GDM1 (cell line): Measurements from ENCODE around the gene PCNT.
A peak's percentile ranks its signal among the peaks of the same experiment; 100 is the strongest.
"Not testable (repeated sequence)": the region's sequence is repeated elsewhere in the genome, so short reads cannot be mapped to it uniquely, and the experiment has no call there.

ENCODE experiments used
- DNase-seq: peaks from one replicate; lab custom pipeline; 2025; lab: John Stamatoyannopoulos, UW

The PCNT gene

GRCh38 chr21:46304955-46305354 lies 19.0 kb upstream of the PCNT start:
- no peak for DNase-seq

- no peak for DNase-seq
Observed at GRCh38 chr21:46307625-46308024, 16.3 kb upstream of the PCNT start.

DNA sequence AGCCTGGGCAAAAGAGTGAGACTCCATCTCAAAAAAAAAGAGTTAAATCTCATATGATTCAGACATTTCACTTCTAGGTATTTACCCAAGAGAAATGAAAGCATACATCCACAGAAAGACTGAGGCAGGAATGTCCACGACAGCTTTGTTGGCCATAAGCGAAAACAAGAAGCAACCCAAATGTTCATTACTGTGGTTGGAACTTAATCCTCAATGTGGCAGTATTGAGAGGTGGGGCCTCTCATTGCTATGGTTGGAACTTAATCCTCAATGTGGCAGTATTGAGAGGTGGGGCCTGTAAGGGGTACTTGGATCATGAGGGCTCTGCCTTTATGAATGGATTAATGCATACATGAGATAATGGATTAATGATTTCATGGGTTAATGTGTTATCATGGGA lies 15.5 kb upstream of the PCNT start:
- DNase-seq: no peak

DNA sequence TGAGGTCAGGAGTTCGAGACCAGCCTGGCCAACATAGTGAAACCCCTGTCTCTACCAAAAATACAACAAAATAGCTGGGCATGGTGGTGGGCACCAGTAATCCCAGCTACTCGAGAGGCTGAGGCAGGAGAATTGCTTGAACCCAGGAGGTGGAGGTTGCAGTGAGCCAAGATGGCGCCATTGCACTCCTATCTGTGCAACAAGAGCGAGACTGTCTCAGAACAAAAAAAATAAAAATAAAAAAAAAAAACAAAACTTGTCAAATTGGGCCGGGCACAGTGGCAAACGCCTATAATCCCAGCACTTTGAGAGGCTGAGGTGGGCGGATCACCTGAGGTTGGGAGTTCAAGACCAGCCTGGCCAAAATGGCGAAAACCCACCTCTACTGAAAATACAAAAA lies 13.7 kb upstream of the PCNT start:
- not testable (repeated sequence) for DNase-seq

DNA sequence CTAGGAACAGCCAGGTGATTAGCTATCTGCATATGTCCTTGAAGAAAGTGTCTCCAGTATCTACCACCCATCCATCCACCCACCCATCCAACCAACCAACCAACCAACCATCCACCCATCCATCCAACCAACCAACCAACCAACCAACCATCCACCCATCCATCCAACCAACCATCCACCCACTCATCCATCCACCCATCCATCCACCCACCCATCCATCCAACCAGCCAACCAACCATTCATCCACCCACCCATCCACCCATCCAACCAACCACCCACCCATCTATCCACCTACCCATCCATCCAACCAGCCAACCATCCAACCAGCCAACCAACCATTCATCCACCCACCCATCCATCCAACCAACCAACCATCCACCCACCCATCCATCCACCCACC lies 12.4 kb upstream of the PCNT start:
- DNase-seq: no peak

GRCh38 chr21:46312949-46313348 lies 11.0 kb upstream of the PCNT start:
- DNase-seq: no peak

DNA sequence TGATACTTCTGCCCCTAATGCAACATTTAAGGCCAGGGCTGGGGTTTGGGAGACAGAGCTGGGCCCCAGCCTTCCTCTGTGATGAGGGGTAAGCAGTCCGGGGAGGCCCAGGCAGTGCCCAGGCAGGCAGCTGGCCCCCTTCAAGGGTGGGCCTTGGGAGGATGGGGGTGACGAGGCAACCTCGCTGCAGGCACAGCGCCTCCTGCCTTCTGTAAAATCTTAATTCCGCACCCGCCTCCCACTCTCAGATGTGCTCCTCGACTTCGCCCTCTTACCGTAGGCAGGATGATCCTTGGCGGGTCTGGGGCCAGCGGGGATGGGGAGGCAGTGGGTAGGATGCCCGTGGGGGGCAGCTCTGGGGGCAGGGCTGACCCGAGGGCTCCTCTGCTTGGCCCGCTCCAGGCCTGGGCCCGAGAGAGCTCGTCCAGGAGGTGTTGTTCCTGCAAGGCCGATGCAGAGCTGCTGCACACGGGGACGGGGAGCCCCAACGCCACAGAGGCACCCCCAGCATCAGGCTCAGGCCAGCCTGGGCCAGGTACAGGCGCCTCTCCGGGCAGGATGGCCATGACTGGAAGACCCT lies 9.4 kb upstream of the PCNT start:
- DNase-seq: no peak

DNA sequence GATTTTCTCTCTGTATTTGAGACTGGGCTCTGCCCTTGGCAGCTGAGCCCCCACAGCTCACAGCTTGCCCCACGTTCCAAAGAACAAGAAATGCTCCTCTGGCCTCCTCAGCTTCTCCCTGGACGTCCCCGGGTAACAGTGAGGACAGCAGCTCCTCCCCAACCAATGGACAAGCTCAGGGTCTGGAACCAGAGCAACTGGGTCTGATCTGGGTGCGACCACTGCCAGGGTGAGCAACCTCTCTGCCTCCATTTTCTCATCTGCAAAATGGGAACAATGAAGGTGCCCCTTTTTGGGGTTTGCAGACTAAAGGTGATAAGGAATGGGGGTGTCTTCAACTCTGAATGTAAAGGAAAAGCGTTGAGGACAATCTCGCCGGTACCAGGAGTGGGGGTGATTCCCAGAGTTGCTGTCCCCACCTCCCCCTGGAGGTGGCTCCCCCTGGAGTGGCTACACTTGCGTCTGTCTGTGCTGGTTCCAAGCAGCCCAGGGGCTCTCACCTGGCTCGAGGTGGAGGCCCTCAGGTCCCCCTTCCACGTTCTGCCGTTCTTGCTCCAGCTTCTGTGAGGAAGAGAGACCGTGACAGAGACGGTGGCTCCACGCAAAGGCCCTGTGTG lies 7.1 kb upstream of the PCNT start:
- DNase-seq: no peak

- no peak for DNase-seq
Observed at GRCh38 chr21:46317710-46318463, 6.1 kb upstream of the PCNT start.

DNA sequence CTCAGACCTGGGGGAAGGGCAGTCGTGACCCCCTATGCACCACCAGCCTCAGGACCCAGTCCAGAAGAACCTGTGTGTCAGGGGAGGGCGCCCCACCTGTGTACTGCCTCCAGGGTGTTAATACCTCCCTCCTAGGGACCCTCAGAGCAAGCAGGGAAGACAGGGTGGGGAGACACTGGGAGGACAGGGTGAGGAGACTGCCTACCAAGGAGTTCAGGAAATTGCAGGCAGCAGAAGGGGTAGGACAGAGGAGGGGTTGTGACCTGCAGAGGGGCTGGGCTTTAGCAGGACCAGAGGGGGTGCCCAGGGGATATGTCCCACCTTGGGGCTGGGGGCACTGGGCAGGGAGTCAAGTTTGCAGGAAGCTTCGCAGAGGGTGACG lies 5.5 kb upstream of the PCNT start:
- no peak for DNase-seq

DNA sequence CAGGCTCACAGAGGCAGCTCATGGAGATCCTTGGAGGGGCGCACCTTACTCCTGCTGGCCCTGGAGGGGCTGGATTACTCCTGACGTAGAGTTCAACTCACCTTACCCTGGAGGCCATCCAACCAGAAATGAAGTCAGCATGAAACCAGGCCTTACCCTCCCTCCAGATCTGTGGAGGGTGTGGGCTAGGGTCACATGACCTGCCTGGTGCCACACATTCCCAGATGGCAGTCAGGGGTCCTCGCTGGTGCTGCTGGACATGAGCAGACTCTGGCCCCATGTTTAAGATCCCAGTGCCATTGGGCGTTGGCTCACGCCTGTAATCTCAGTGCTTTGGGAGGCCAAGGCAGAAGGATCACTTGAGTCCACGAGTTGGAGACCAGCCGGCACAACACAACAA lies 4.8 kb upstream of the PCNT start:
- no peak for DNase-seq

- peak; percentile 47 for DNase-seq
Observed at GRCh38 chr21:46320331-46320801, 3.6 kb upstream of the PCNT start.

DNA sequence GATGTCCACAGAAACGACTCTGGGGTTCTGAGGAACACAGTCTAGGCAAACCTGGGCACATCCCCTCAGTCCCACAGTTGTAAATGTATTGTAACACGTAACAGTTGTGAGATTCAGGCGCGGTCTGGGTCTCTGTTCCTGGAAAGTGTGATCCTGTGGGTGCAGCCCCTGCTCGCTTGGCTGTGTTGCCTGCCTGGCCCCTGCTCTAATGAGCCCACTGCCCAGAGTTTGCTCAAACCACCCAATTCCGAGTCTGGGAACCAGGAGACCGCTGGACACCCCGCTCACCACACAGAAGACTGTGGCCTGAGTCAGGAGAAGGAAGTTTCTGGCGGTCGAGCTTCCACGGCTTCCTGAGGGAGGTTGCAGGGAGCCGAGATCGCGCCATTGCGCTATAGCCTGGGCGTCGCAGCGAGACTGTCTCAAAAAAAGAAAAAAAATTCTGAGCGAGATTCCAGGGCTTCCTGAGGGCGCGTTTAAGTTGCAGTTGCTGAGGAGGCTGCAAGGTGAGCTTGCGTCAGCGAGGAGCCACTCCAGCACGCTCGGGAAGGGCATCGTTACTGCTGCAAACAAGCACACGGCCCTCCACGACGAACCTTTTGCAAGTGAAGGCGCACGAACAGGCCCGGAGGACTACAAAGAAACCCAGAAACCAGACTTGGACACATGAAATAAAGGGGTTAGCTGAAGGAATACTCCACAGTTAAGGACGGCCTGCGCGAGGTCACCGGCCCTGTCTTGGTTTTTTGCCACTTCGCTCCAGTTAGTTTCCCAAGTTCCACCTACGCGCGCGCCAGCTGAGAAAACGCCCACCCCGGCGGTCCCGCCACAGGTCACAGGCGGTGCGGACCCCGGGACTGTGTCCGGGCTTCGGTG lies 1.4 kb upstream of the PCNT start:
- no peak for DNase-seq

DNA sequence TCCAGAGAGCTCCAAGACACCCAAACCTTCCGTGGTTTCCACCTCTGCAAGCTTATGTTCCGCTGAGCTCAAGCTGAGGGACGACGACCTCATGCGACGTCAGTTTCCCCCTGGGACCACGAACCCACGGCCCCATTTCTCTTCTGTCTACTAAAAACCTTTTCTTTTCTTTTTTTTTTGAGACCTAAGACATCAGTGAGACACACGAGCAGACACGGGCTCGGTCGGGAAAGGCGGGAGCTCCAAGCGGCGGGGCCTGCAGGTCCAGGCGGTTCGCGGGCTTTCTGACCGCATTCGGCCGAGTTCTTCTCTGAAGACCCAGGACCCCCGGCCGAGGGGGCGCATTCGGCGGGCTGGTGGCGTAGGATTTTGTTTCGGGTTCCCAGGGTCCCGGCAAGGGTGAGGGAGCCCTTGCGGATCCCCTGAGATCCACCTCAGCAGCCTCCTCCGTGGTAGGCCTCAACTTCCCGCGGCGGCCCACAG lies 688 bp upstream of the PCNT start:
- DNase-seq: no peak

DNA sequence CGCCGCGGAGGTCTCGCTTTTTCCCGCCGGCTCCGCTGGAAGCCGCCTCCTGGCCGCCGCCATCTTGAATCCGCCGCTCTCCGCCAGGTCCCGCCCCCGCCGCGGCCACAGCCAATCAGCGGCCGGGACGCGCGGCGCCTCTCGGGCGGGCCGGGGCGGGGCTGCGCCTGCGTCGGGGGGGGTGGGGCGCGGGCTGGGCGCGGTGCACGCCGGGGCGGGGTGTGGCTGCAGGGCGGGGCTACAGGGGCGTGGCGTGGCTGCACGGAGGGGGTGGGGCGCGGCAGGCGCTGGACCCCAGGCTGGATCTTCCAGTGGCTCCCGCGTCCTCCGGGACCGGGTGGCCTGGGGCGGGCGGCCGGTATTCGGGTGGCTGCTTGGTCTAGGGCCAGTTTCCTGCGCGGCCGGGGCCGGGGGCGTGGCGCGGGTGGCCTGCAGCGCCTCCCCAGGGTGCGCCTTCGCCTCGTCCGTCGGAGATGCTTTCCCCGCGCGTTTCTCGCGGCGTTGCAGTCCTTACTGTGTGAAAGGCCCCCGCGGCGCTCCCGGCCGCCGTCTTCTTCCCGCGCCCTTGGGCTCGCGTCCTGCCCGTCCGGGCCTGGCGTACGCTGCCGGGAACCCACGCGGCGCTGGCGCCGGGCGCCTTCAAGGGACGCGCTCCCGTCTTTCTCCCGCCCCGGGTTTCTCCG lies 575 bp downstream of the PCNT start:
- peak; percentile 83 for DNase-seq

- peak; percentile 14 for DNase-seq
Observed at GRCh38 chr21:46325073-46325912, 1.3 kb downstream of the PCNT start.

DNA sequence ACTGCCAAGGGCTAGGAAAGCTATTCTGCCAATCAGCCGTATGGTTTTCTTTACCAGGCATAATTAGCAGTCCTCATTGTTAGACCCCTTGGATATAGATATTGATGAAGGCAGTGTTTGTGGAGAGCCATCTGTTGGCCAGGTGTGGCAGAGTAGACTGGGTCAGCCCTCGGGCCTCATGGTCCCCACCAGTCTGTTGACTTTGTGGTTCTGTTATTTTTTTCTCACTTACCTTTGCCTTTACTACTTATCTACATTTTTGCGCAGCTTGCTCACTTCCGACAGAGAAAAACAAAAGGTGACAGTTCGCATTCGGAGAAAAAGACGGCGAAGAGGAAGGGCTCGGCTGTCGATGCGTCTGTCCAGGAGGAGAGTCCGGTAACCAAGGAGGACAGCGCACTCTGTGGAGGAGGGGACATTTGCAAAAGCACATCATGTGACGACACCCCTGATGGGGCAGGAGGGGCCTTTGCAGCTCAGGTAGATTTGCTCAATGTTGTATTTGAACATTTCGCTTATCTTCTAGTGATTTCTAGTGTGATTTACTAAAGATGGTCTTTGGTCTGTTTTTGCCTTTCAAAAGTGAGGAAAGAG lies 2.3 kb downstream of the PCNT start:
- DNase-seq: no peak

- no peak for DNase-seq
Observed at GRCh38 chr21:46327711-46328110, 3.8 kb downstream of the PCNT start.

DNA sequence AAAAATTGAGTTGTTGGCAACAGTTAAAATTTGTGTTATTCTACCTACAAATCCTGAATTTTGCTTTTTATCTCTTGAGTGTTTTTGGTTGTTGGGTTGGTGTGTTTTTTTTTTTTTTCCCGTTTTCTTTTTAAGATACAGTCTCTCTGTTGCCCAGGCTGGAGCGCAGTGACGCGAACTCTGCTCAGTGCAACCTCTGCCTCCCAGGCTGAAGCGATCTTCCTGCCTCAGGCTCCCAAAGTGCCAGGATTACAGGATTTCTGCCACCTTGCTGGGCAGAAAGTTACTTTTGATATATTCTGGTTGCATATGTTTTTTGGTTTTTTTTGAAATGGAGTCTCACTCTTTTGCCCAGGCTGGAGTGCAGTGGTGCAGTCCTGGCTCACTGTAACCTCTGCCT lies 4.2 kb downstream of the PCNT start:
- no peak for DNase-seq

DNA sequence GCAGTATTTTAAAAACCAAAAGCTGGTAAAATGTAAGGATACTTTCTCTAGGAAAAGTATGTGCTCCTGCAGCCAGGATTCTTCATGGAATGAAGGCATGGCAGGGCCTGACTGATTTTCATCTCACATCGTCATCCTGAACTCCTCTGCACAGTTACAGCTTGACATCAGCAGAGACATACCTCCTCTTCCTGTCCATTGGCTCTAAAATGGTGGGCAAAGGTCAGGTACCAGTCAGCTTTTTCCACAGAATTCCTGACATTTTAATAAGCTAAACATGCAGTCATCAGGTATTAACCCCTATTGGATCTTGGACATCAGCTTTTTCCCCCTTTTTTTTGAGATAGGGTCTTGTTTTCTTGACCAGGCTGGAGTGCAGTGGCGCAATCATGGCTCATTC lies 5.8 kb downstream of the PCNT start:
- DNase-seq: no peak
